Inflammatory macrophage (primary cell): ENCODE measurements around the gene LNPK.
"Not testable (repeated sequence)": the region's sequence is repeated elsewhere in the genome, so short reads cannot be mapped to it uniquely, and the experiment has no call there.

Source experiments
- DNase-seq, 2 donors: peaks; one replicate each; pipeline ENCODE4 v3.0.0-alpha.2; 2020 to 2022

Gene LNPK

DNA sequence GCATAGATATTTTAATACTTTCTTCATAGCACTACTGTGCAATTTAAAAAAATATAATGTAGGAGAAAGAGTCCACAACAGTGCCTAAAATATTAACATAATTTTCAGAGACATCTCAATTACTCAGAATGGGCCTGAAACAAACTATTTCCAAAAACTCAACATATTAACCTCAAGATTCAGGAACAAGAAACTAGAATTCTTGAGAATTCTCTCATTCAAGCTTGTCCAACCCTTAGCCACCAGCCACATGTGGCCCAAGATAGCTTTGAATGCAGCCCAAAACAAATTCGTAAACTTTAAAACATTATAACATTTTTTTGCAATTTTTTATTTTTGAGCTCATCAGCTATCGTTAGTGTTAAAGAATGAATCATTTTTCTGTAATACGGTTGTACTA is 35.2 kb downstream of the LNPK start:
- no peak for DNase-seq

DNA sequence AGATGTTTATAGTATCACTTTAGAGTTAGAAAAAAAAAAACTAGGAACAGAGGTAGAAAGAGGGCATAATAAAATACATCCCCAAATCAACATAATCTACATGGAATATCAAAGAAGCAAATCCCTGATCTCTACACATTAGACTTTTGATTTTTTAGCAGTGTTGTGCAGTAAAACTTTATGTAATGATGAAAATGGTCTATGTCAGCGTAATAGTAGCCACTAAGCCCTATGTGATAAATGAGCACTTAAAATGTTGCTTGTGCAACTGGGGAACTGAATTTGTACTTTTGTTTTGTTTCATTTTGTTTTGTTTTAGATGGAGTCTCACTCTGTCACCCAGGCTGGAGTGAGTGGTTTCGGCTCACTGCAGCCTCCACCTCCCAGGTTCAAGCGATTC is 36.3 kb downstream of the LNPK start:
- no peak for DNase-seq

DNA sequence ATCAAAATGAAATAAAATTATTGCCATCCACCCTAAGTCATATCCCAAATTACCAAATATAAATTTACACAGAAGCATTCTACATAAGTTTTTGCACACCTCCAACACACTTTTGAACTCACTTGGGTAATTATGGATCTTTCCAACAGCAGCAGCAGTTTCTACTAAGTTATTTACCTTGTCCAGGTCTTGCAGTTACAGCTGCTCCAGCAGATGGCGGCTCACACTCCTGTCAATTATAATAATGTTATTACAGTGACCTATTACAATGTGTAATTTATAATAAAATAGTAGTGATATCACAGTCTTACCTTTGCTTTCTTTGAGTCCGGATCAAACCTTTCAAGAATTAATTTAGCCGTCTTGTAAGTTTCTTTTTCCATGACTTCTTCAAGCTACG is 37.9 kb downstream of the LNPK start:
- DNase-seq, result no peak

DNA sequence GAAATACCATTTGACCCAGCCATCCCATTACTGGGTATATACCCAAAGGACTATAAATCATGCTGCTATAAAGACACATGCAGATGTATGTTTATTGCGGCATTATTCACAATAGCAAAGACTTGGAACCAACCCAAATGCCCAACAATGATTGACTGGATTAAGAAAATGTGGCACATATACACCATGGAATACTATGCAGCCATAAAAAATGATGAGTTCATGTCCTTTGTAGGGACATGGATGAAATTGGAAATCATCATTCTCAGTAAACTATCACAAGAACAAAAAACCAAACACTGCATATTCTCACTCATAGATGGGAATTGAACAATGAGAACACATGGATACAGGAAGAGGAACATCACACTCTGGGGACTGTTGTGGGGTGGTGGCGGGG is 38.9 kb downstream of the LNPK start:
- DNase-seq, result not testable (repeated sequence)

DNA sequence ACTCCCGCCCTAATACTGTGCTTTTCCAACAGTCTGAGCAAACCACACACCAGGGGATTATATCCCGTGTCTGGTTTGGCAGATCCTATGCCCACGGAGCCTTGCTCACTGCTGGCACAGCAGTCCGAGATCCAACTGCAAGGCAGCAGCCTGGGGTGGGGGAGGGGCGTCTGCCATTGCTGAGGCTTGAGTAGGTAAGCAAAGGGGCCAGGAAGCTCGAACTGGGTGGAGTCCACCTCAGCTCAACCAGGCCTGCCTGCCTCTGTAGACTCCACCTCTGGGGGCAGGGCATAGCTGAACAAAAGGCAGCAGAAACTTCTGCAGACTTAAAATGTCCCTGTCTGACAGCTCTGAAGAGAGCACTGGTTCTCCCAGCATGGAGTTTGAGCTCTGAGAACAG is 44.2 kb downstream of the LNPK start:
- DNase-seq, result no peak

DNA sequence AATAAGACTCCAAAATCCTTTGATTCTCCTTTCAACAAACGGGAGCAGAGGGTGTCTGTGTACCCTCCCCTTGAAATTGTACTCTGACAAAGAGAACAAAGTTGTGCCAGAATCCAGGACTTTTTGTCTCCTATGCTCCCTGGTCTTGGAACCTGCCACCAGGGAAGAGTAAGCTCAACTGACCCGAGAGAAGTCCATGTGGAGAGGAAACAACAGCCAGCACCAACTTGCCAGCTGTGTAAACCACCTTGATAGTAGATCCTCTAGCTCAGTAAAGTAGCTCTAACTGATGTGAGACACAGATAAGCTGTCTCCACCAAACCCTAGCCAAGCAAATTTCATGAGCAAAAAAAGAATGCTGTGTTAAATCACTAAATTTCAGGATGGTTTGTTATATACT is 46.9 kb downstream of the LNPK start:
- DNase-seq, result no peak

DNA sequence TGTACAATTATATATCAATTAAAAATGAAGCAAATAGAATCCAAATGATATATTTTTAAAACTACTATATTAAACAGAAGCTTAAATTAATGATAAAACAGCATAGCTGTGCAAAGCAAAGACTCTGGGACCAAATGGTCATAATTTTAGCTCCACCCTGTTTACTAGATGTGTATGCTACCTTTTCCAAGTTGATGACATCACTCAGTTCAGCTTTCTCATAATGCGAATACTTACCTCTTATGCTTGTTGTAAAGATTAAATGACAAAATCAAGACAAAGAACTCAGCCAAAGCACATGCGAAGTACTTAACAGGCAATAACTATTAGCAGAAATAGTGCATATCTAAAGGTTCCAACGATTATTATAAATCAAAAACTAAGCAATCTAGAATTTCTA is 51.6 kb downstream of the LNPK start:
- DNase-seq, result no peak

DNA sequence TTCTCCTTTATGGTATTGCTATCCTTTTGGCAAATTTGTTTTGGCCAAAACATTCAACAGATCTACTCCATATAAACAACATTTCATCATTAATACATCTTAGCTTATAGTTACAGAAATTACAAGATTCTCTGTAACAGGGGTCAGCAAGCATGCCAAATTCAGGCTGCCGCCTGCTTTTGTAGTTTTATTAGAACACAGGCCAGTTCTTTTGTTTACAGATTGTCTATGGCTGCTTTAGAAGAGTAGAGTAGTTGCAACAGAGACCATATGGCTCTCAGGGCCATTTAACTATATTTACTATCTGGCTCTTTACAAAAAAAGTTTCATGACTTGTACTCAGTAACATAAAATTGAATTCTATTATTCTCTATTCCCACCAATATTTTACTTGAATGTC is 53.9 kb downstream of the LNPK start:
- no peak for DNase-seq

DNA sequence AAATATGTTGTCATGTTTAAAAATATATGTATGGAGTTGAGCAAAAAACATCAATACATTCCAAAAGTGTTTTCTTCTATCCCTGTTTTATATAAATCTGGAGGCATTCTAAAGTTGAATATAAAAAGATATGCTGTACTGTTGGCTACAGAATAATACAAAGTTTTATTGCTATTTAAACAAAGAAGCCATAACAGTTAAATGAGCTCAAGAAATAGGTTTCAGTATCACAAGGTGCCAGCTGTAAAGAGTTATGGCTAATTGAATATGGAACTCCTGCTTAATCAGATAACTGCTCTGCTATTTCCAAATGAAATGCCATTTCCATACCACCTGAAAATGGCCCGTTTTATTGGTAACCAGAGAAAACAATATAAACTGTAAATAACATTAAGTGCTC is 55.0 kb downstream of the LNPK start:
- DNase-seq, result no peak

DNA sequence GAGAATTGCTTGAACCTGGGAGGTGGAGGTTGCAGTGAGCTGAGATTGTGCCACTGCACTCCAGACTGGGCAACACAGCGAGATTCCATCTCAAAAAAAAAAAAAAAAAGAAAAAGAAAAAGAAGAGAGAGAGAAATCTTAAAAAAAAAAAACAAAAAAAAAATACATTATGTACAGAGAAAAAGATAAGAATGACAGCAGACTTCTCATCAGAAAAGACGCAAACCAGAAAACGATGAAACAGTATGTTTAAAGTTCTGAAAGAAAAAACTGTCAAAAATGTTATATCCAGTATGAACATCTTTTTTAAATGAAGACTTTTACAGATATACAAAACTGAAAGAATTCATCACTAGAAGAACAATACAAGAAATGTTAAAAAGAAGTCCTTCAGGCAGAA is 60.4 kb downstream of the LNPK start:
- DNase-seq, result no peak

DNA sequence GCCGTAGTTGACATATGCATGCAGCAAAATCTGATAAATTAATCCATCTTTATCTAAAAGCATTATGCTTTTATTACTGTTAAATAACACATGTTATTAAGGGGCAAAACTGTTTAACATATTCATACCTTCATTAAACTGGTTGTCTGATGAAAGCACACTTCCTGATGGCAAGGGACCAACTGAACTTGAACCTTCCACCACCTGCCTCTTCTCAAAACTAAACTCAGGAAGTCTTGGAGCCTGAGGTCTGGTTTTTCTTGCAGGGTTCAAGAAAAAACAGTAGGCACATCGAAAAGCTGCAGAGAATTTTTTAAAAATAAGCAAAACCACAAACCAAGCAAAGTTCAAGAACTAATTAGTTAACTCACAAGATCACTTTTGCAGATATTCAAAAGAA is 64.9 kb downstream of the LNPK start:
- DNase-seq, result no peak

DNA sequence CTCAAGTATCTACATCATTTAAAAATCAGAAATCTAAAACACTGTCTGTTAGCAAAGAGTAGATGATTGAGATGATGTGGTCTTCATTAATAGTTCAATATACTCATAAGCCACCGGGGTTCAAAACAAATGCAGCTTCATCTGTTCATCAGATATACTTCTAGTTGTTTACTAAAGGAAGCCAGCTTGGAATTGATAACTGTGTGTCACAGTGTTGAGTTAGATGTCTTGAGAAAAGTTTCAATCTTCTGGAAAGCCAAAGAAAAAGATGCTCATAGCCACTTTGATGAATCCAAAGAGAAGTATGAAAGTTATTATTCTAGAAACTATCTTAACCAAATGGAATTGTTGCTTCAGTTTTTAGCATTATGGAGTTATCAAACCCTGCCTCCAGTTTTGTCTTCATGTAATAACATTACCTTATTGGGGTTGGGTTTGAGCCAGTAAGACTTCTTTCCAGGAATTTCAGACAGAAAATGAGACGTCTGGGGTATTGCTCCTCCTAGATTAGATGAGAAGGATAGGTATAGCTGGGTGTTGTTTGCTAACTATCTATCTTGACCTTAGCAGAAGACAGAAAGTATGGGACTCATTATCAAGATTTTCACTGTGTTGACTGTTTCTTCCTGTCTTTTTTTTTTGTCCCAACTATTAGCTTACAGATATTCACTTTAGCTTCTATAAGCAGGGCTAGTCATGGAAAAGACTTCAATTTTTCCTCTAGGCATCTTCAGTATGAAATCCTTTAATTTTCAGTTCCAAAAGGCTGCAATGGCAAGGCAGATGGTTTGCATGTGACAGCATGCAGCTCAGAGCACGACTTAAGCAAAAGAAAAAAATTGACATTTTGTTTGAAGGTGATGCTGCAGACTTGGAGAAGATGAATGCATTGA is 66.5 kb downstream of the LNPK start:
- no peak for DNase-seq

DNA sequence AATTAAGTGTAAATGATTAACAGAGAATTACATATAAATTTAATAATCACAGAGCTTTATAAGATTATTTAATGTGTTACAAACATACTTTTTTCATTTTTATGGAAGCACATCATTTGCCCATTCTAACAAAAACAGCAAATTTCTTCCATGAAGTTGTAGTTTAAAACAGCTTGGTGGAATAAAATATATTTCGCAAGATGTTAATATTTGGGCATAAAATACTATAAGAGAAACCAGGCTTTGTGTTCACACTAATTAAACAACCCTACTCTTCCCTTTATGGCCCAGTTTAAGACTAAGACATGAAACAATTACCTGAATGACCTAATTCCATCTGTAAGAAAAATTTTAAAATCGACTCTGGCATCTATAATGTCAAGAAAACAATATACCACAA is 69.4 kb downstream of the LNPK start:
- no peak for DNase-seq

DNA sequence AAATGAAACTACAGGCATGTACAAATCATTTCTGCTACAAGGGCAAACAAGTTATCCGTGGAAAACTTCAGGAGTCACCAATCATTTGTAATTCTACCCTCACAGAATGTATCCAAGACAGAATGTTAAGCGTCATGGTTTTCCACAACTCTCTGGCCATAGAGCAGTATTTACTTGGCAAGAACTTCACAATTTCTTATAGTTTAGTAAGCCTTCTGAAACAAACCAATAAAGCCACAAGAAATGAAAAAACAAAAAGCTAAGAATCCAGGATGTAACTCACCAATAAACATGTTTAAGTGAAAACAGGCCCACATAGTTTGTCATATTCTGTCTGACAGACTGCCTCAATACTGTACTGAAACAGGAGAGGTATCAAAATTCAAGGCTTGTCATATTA is 70.3 kb downstream of the LNPK start:
- no peak for DNase-seq

DNA sequence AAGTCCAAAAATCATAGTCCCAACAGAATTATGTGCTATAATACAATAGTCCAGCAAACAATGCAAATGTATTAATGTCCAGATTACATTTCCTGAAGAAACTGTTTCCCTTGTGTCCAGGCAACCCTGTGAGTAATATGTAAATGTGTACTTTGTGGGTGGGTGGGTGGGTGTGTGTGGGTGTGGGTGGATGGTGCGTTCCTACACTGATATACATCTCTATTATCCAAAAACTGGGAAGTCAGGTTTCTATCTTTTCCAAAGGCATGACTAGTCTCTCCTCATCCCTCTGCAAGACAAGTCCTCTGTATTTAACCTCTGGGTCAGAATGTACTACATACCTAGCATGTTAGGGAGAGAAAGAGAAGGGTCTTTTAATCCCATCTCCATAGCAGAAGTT is 71.6 kb downstream of the LNPK start:
- no peak for DNase-seq

DNA sequence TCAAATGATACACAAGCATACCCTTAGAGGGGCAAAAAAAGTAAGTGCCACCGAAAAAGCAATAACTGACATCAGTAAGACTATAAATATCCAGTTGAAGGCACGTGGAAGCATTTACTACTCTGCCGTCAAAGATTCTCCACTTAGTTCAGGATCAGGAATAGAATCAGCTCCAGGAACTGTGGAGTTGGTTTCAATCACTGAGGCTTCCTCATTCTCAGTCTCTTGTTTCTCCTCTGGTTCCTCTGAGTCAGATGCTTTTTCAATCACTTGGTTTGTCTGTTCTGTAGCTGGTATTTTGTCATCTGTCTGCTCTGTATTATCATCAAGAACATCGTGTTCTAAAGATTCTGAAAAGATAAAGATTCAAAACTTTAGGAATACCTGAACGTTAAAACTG is 72.2 kb downstream of the LNPK start:
- peak; percentile 34 to 36 for DNase-seq

DNA sequence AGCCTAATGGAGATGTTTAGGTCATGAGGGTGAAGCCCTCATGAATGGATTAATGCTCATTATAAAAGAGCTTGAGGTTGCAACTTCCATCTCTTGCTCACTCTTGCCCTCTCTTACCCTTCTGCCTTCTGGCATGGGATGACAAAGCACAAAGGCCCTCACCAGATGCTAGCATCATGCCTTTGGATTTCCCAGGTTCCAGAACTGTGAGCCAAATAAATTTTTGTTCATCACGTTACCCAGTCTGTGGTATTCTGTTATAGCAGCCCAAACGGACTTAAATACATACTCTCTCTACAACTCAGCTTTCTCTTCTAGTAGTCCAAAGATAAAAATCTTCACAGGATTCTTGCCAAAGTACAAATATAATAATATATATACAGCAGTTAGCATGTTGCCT is 75.8 kb downstream of the LNPK start:
- no peak for DNase-seq

DNA sequence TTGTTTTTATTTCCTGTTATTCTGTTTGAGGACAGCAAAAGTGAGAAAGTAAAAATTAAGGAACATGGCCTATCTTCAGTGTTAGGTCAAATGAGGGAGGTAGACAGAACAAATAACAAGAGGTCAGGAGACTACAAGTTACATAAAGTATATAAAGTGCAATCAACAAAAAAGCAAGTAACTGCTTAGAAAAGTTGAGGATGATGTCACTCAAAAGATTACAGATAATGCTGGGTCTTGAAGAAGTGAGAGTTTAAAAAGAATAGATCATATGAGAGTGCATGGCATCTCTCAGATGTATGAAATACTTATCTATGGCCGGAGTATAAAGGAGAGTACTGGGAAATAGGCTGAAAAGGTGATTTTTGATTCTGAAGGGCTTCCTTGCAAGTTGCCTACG is 79.9 kb downstream of the LNPK start:
- DNase-seq, result no peak

DNA sequence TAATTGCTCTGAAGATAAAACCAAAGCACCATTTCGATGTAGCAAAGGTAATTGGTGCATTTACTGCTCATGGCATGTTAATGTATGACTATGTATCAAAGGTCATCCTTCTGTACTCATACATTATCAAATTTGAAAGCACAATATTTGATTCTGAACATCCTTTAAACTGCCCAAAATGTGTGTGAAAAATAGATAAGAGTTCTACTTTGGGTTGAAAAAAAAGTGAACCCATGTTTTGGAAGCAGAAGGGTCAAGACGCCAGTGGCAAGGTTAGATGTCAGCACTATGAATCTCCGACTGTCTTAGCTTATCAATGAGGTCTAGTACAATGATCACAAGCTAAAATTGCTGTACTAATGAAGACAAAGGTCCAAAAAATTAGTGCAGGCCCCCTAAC is 83.1 kb downstream of the LNPK start:
- no peak for DNase-seq

DNA sequence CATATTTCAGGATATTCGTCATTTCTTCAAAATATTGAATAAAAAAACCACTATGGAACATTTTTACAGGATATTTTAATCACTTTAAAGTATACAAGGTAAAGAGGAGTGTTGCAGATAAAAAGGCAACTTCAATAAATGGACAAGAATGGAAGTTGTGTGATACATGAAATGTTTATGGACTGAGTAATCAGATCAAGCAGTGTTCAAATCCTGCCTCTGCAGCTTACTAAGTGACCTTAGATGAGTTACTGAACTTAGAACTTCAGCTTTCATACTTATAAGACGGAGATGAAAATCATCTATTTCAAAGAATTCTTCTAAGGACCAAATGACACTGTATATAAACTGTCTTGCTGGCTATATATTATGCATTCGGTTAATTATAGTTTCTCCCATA is 87.2 kb downstream of the LNPK start:
- no peak for DNase-seq

DNA sequence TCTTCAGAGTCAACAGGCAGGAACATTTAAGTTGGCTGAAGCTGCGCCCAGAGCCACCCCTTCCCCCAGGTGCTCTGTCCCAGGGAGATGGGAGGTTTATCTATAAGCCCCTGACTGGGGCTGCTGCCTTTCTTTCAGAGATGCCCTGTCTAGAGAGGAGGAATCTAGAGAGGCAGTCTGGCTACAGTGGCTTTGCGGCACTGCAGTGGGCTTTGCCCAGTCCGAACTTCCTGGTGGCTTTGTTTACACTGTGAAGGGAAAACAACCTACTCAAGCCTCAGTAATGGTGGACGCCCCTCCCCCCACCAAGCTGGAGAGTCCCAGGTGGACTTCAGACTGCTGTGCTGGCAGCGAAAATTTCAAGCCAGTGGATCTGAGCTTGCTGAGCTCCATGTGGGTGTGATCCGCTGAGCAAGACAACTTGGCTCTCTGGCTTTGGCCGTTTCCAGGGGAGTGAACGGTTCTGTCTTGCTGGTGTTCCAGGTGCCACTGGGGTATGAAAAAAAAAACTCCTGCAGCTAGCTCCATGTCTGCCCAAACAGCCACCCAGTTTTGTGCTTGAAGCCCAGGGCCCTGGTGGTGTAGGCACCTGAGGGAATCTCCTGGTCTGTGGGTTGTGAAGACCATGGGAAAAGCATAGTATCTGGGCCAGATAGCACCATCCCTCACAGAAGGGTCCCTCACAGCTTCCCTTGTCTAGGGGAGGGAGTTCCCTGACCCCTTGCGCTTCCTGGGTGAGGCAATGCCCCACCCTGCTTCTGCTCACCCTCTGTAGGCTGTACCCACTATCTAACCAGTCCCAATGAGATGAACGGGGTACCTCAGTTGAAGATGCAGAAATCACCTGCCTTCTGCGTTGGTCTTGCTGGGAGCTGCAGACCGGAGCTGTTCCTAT is 88.0 kb downstream of the LNPK start:
- DNase-seq, result not testable (repeated sequence)

DNA sequence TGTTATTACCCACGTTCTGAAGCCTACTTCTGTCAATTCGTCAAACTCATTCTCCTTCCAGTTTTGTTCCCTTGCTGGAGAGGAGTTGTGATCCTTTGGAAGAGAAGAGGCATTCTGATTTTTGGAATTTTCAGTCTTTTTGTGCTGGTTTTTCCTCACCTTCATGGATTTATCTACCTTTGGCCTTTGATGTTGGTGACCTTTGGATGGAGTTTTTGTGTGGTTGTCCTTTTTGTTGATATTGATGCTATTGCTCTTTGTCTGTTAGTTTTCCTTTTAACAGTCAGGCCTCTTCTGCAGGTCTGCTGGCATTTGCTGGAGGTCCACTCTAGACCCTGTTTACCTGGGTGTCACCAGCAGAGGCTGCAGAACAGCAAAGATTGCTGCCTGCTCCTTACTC is 88.8 kb downstream of the LNPK start:
- not testable (repeated sequence) for DNase-seq

DNA sequence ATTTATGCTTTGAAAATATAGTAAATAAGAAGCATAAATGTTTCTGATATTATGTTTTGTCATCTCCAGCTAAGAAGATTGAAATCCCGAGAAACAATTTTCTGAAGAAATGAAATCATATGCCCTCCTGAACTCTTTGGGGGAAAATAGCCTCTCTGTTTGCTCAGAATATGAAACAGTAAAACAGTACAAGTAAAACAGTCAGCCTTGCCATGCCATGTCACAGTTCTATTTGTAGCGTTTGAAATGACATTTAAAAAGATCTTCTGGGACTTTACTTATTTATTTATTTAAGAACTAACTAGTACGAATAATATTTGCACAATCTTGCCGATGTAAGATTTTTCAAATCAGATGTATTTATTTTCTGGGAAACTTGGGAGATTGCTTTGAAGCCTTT is 98.0 kb downstream of the LNPK start:
- DNase-seq, result no peak

DNA sequence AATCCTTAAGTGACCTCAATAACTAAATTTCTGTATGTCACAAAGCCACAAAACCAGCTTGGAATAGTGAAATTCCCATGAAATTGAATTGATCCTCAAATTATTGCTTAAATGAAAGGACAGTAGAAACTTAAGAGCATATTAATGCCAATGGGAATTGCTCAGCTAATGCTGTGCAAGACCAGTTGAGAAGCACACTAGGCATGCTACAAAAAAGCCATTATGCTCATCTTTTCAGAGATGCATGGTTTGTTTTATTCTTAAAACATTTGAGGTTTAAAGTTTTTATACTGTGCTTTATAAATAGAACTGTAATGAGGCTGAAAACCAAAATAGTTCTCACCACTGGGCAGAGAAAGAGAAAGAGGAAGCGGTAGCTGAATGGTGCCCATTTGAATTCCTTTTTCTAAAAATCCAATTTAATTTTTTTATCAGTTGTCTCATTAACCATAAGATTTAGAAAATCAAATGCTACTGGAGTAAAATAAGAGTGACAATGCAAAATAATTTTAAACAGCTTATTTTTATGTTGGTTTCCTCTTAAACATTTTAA is 98.6 kb downstream of the LNPK start:
- no peak for DNase-seq
